SK-N-SH treated with all-trans-retinoic acid at 6 μM for 48 hours (cell line): ENCODE measurements around the gene COIL.

ENCODE experiments used
- ARNTL ChIP-seq: fragments of 450-650 bp; formaldehyde crosslinking; IDR thresholded peaks from 2 replicates; pipeline ENCODE4 v1.5.0; 2020; ENCODE audit warnings: low read depth, mild to moderate bottlenecking, moderate library complexity, borderline replicate concordance
- BACH2 ChIP-seq: fragments of 250-450 bp; sonication (Bioruptor Pico); IDR thresholded peaks from 2 replicates; pipeline ENCODE4 v1.9.0; 2021; ENCODE audit warnings: mild to moderate bottlenecking, borderline replicate concordance
- ESRRG ChIP-seq: fragments of 250-450 bp; sonication (Bioruptor Pico); IDR thresholded peaks from 2 replicates; pipeline ENCODE4 v1.6.1; 2021; ENCODE audit warnings: mild to moderate bottlenecking
- GLIS3 ChIP-seq: fragments of 250-450 bp; sonication (Bioruptor Pico); IDR thresholded peaks from 2 replicates; pipeline ENCODE4 v1.5.0; 2020; ENCODE audit warnings: mild to moderate bottlenecking, moderate library complexity
- OSR1 ChIP-seq: fragments of 250-450 bp; sonication (Bioruptor Pico); IDR thresholded peaks from 2 replicates; pipeline ENCODE4 v1.8.0; 2022; ENCODE audit warnings: moderate library complexity, mild to moderate bottlenecking, inconsistent platforms
- PATZ1 ChIP-seq: fragments of 250-450 bp; sonication (Bioruptor Pico); IDR thresholded peaks from 2 replicates; pipeline ENCODE4 v1.8.0; 2020; ENCODE audit warnings: mild to moderate bottlenecking, moderate library complexity, borderline replicate concordance
- PPARA ChIP-seq: fragments of 250-450 bp; sonication (Bioruptor Pico); IDR thresholded peaks from 2 replicates; pipeline ENCODE4 v1.5.0; 2020; ENCODE audit warnings: mild to moderate bottlenecking, borderline replicate concordance
- RARB ChIP-seq: fragments of 250-450 bp; sonication (Bioruptor Pico); IDR thresholded peaks from 2 replicates; pipeline ENCODE4 v1.8.0; 2021; ENCODE audit warnings: mild to moderate bottlenecking, moderate library complexity
- SNAI2 ChIP-seq: fragments of 250-450 bp; sonication (Bioruptor Pico); IDR thresholded peaks from 2 replicates; pipeline ENCODE4 v1.5.0; 2020; ENCODE audit warnings: mild to moderate bottlenecking, moderate library complexity
- TCF4 ChIP-seq: fragments of 250-450 bp; sonication (Bioruptor Pico); IDR thresholded peaks from 2 replicates; pipeline ENCODE4 v1.8.0; 2021; ENCODE audit warnings: mild to moderate bottlenecking, moderate library complexity, borderline replicate concordance
- TSHZ2 ChIP-seq: fragments of 250-450 bp; sonication (Bioruptor Pico); IDR thresholded peaks from 2 replicates; pipeline ENCODE4 v1.5.0; 2020; ENCODE audit warnings: mild to moderate bottlenecking, moderate library complexity
- ZFP3 ChIP-seq: fragments of 250-450 bp; sonication (Bioruptor Pico); IDR thresholded peaks from 2 replicates; pipeline ENCODE4 v1.5.0; 2020; ENCODE audit warnings: mild to moderate bottlenecking, moderate library complexity
- ZFP30 ChIP-seq: fragments of 450-650 bp; formaldehyde crosslinking; IDR thresholded peaks from 2 replicates; pipeline ENCODE4 v1.5.0; 2022; ENCODE audit warnings: mild to moderate bottlenecking, moderate library complexity

GRCh38 chr17:56893503-56893902 lies 67.3 kb downstream of the COIL start:
- TF ChIP-seq ZFP3 (CRISPR knock-in tag) = no peak
- TF ChIP-seq BACH2 = no peak
- no peak for TF ChIP-seq ZFP30 (CRISPR knock-in tag)
- no peak for TF ChIP-seq TCF4 (CRISPR knock-in tag)
- no peak for TF ChIP-seq GLIS3
- TF ChIP-seq PATZ1 = no peak
- no peak for TF ChIP-seq TSHZ2 (CRISPR knock-in tag)
- TF ChIP-seq ARNTL (CRISPR knock-in tag) = no peak
- no peak for TF ChIP-seq RARB (CRISPR knock-in tag)
- TF ChIP-seq ESRRG (CRISPR knock-in tag) = no peak
- no peak for TF ChIP-seq PPARA
- no peak for TF ChIP-seq OSR1
- no peak for TF ChIP-seq SNAI2 (CRISPR knock-in tag)
